Natural killer cell (primary cell): ENCODE data around the gene SLC25A44. TPM values are rescaled to one million over a fixed set of nuclear protein-coding genes. Genes with fewer than 3 reads are reported as not detected.
"Not testable (repeated sequence)": the region's sequence is repeated elsewhere in the genome, so short reads cannot be mapped to it uniquely, and the experiment has no call there.

Experiments used
- ATAC-seq, 3 donors: fragments of 150-1000 bp in 2 of 3; fragments of 200-7000 bp in 1 of 3; cut with Tn5 transposase; 1 replicate in 1 of 3; 2 replicates in 2 of 3; pipeline ENCODE4 v1.10.0; 2021; ENCODE audit warnings: mild to moderate bottlenecking in 2 of 3, moderate library complexity in 2 of 3
- DNase-seq, 2 donors: peaks; one replicate each; pipeline versions ENCODE4 v3.0.0 to v3.0.0-alpha.2; 2013 to 2021; ENCODE audit warnings: mixed read lengths in 1 of 2
- H3K27ac ChIP-seq: one replicate; pipeline ENCODE4 v1.5.1; 2013; ENCODE audit warnings: mild to moderate bottlenecking, low read length
- H3K27me3 ChIP-seq: one replicate; pipeline ENCODE4 v1.6.1; 2013; ENCODE audit warnings: low read length; ENCODE audit not compliant: control insufficient read depth, insufficient read depth
- H3K36me3 ChIP-seq: one replicate; pipeline ENCODE4 v1.6.1; 2013; ENCODE audit warnings: low read length; ENCODE audit not compliant: control insufficient read depth, insufficient read depth
- H3K4me1 ChIP-seq: one replicate; pipeline ENCODE4 v1.6.1; 2013; ENCODE audit warnings: low read length; ENCODE audit not compliant: control insufficient read depth, insufficient read depth
- H3K4me3 ChIP-seq: one replicate; pipeline ENCODE4 v1.5.1; 2013; ENCODE audit warnings: low read length
- H3K9me3 ChIP-seq: one replicate; pipeline ENCODE4 v1.6.1; 2013; ENCODE audit warnings: low read length; ENCODE audit not compliant: control insufficient read depth, insufficient read depth
- H3K27ac Mint-ChIP-seq, 2 donors: one replicate each; pipeline ENCODE4 v1.8.0; 2022; ENCODE audit warnings: mild to moderate bottlenecking in 2 of 2, mixed read lengths in 2 of 2, moderate library complexity in 1 of 2
- H3K27me3 Mint-ChIP-seq, 2 donors: one replicate each; pipeline ENCODE4 v1.8.0; 2022; ENCODE audit warnings: low read depth in 2 of 2, mixed read lengths in 2 of 2
- H3K36me3 Mint-ChIP-seq: one replicate; pipeline ENCODE4 v1.8.0; 2022; ENCODE audit warnings: mixed read lengths
- H3K4me1 Mint-ChIP-seq, 2 donors: one replicate each; pipeline ENCODE4 v1.8.0; 2022; ENCODE audit warnings: mixed read lengths in 2 of 2
- H3K4me3 Mint-ChIP-seq: one replicate; pipeline ENCODE4 v1.8.0; 2022; ENCODE audit warnings: mild to moderate bottlenecking, moderate library complexity, mixed read lengths
- H3K9me3 Mint-ChIP-seq, 2 donors: one replicate each; pipeline ENCODE4 v1.8.0; 2022; ENCODE audit warnings: mixed read lengths in 2 of 2
- CTCF ChIP-seq: fragments of 200-600 bp; IDR thresholded peaks from one replicate; pipeline ENCODE4 v1.8.0; 2022; ENCODE audit warnings: antibody characterized with exemption
- WGBS: methylation state at CpG from one replicate; pipeline ENCODE4 v1.1.7; 2013; ENCODE audit warnings: missing lambda C conversion rate; ENCODE audit not compliant: insufficient coverage; 5-methylcytosine and 5-hydroxymethylcytosine counted together
- intact Hi-C: fragments of 100-400 bp; cut with micrococcal nuclease; formaldehyde crosslinking; loops from one replicate; pipeline ENCODE4 v1.14.2; 2022
- total RNA-seq, 4 donors: library from RNA; stranded (reverse); fragments of 120-200 nt in 1 of 4; gene quantifications; one replicate each; pipeline versions ENCODE4 v1.2.3 to v1.2.4, GENCODE V29; 2013 to 2022

The SLC25A44 gene
- total RNA-seq, 3 donors from 2014 or later (not counting 1 experiment from before 2014, with no cell fraction given) = 17.1 to 49.2 (median 22.0) TPM

DNA sequence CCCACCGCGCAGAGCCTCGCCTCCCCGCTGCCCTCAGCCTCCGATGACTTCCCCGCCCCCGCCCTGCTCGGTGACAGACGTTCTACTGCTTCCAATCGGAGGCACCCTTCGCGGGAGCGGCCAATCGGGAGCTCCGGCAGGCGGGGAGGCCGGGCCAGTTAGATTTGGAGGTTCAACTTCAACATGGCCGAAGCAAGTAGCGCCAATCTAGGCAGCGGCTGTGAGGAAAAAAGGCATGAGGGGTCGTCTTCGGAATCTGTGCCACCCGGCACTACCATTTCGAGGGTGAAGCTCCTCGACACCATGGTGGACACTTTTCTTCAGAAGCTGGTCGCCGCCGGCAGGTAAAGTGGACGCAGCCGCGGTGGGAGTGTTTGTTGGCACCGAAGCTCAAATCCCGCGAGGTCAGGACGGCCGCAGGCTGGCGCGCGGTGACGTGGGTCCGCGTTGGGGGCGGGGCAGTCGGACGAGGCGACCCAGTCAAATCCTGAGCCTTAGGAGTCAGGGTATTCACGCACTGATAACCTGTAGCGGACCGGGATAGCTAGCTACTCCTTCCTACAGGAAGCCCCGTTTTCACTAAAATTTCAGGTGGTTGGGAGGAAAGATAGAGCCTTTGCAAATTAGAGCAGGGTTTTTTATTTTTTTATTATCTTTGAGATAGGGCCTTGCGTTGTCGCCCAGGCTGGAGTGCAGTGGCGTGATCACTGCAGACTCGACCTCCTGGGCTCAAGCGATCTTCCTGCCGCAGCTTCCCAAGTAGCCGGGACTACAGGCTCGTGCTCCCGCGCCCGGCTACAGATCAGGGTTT, 19.1 kb downstream of the SLC25A44 start, which contains the start of gene PMF1:
Gene PMF1, plus strand, starts transcription at position 175 of the 811 bp plus-strand sequence. Its CDS starts 9 bp downstream, at position 184.
- DNase-seq (peak; percentile 94 to 97), ATAC-seq (peak; percentile 94 to 99 (median 96))
- Histone ChIP-seq H3K36me3 (peaks cover 22% of the 10 kb centered on the region), H3K4me3 (peak within 1 kb of the TSS; percentile 60), H3K9me3 (no peaks in the 10 kb centered on the region), H3K4me1 (peaks cover 25% of the 10 kb centered on the region), H3K27me3 (no peaks in the 10 kb centered on the region), H3K27ac (peak within 1 kb of the TSS; percentile 85)
- no peak for TF ChIP-seq CTCF
- under 1% methylated on average over 60 of the region's 61 CpGs for WGBS
- Mint-ChIP-seq H3K4me1 (peaks cover 25 to 30% of the 10 kb centered on the region in 2 donors), H3K36me3 (peaks cover 8% of the 10 kb centered on the region), H3K27ac (peak within 1 kb of the TSS; percentile 99), H3K4me3 (peak within 1 kb of the TSS; percentile 98), H3K9me3 (no peaks in the 10 kb centered on the region), H3K27me3 (no peaks in the 10 kb centered on the region)
- intact Hi-C loops = loop anchor here (1.0 kb wide), 1 partner anchor 19 kb away; the partner anchor contains the start of gene SLC25A44

DNA sequence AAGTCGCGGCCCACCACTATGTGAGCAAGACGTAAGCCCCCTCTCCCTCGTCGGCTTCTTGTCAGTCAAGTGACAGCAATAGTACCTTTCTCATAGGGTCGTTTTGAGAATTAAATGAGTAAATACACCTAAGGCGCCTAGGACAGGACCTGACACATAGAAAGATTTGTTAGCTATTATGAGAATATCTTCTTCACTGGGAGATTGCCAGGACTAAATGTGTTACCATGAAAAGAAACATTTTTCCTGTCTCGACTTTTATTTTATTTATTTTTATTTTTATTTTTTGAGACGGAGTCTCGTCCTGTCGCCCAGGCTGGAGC, 19.7 kb downstream of the SLC25A44 start:
- Histone ChIP-seq H3K4me3 (peak overlapping the region; percentile 60), H3K27me3 (no peaks in the 10 kb centered on the region)
- peaks cover 3% of the 10 kb centered on the region for H3K36me3 Mint-ChIP-seq

DNA sequence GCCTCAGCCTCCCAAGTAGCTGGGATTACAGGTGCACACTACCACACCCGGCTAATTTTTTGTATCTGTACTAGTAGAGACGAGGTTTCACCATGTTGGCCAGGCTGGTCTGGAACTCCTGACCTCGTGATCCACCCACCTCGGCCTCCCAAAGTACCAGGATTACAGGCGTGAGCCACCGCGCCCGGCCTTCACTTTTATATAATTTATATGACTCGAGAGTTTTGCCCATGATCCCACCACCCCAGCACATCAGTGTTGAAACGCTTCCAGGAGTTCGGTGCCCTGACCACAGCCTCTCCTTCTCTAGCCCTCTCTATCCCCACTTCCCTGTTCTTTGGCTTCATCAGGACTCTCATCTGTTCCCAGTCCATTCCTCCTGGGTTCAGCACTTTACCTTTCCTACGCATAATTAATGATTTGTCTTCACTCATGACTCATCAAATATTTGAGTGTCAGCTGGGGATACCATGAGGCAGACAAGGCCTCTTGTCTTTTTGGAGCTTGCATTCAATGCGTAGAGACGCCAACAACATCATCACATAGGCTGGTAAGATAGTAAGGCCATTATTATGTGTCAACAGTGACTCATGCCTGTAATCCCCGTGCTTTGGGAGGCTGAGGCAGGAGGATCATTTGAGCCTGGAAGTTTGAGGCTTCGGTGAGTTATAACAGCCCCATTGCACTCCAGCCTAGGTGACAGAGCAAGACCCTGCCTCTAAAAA, 20.3 kb downstream of the SLC25A44 start:
- Mint-ChIP-seq H3K27me3 (no peaks in the 10 kb centered on the region), H3K9me3 (no peaks in the 10 kb centered on the region), H3K4me1 (peaks cover 28 to 33% of the 10 kb centered on the region in 2 donors), H3K4me3 (peak overlapping the region; percentile 79), H3K27ac (peak overlapping the region; percentile 99), H3K36me3 (no peaks in the 10 kb centered on the region)
- no peak overlapping the region for H3K4me3 ChIP-seq
- no peaks in the 10 kb centered on the region for H3K9me3 ChIP-seq
- H3K36me3 ChIP-seq = peaks cover 16% of the 10 kb centered on the region
- peak overlapping the region; percentile 85 for H3K27ac ChIP-seq
- 82% methylated on average over 16 of the region's 16 CpGs for WGBS
- peaks cover 25% of the 10 kb centered on the region for H3K4me1 ChIP-seq
- DNase-seq (no peak), ATAC-seq (no peak)
- no peaks in the 10 kb centered on the region for H3K27me3 ChIP-seq
- TF ChIP-seq CTCF = no peak
- intact Hi-C loops = no loop called here

More for the DNA sequence above, 19.7 kb downstream of the SLC25A44 start:
- Mint-ChIP-seq H3K27me3 (no peaks in the 10 kb centered on the region), H3K27ac (peak overlapping the region; percentile 99), H3K4me3 (peak overlapping the region; percentile 98), H3K9me3 (no peaks in the 10 kb centered on the region), H3K4me1 (peaks cover 28 to 32% of the 10 kb centered on the region in 2 donors)
- ATAC-seq (no peak), DNase-seq (no peak)
- peak overlapping the region; percentile 85 for H3K27ac ChIP-seq
- TF ChIP-seq CTCF = no peak
- no peaks in the 10 kb centered on the region for H3K9me3 ChIP-seq
- intact Hi-C loops = no loop called here
- 33% methylated on average over 11 of the region's 11 CpGs for WGBS
- peaks cover 18% of the 10 kb centered on the region for H3K36me3 ChIP-seq
- peaks cover 25% of the 10 kb centered on the region for H3K4me1 ChIP-seq

- WGBS = 98% methylated on average over 50 of the region's 55 CpGs
- H3K36me3 Mint-ChIP-seq, ATAC-seq, H3K27me3 ChIP-seq, H3K9me3 ChIP-seq, H3K27ac ChIP-seq, intact Hi-C loops, H3K4me3 ChIP-seq, DNase-seq, H3K9me3 Mint-ChIP-seq, H3K27me3 Mint-ChIP-seq, H3K4me3 Mint-ChIP-seq, H3K27ac Mint-ChIP-seq, H3K36me3 ChIP-seq: not testable (repeated sequence)
- H3K4me1 ChIP-seq = peaks cover 25% of the 10 kb centered on the region
- peaks cover 28 to 42% of the 10 kb centered on the region in 2 donors for H3K4me1 Mint-ChIP-seq
Observed at GRCh38 chr1:156216361-156217086, 22.6 kb downstream of the SLC25A44 start.
